HG03432 (cell line): ENCODE data around the gene PLAGL2.
"Not testable (repeated sequence)": the region's sequence is repeated elsewhere in the genome, so short reads cannot be mapped to it uniquely, and the experiment has no call there.

ENCODE experiments used
- ATAC-seq: cut with Tn5 transposase; IDR thresholded peaks from one replicate; pipeline ENCODE4 v1.9.1; 2021; ENCODE audit warnings: mild to moderate bottlenecking, moderate library complexity; ENCODE audit not compliant: unreplicated experiment

PLAGL2 gene

DNA sequence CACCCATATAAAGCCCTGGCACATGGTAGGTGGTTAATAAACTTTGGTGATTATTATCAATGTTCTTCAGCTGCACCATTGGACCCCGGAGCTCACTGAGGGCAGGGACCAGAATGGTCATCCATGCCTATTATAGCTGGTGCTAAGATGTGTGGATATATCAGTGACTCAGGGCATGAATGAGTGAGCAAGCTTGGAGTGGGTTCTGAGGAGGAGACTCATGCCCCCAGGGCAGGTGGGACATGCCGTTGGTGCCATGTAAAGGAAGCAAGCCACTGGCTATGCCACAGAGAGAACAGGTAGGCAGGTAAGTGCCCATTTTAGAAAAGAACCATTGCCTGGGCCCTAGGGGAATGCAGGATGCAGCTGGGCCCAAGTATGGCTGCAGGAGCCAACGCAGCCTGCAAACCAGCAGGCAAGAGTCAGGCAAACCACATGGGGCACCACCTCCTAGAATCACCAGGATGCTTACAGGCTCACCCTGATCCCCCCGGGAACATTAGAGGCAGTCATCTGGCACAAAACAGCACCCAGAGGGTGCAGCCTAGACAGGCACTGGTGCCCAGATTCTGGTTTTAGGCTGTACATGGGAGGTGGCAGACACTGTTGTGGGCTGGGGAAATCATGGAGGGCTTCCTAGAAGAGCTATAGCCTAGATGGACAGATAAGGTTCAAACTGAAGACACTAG is 23.5 kb downstream of the PLAGL2 start:
- no peak for ATAC-seq

DNA sequence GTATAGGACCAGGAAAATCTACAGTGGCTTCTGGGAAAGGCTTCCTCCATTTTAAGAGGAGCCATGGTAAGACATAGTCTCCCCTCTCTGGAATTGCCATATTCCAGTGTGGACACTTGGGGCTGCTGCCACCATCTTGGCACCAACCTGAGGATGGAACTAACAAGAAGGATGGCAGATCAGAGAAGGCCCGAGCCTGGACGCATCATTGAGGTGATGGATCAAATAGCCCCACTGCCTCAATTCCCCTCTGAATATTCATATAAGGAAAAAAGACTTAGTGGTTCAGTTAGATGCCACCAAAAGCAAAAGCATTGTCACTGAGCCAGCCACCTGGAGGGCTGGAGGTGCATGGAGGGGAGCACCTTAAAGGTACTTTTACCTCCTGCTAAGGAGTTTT is 25.9 kb downstream of the PLAGL2 start:
- no peak for ATAC-seq

DNA sequence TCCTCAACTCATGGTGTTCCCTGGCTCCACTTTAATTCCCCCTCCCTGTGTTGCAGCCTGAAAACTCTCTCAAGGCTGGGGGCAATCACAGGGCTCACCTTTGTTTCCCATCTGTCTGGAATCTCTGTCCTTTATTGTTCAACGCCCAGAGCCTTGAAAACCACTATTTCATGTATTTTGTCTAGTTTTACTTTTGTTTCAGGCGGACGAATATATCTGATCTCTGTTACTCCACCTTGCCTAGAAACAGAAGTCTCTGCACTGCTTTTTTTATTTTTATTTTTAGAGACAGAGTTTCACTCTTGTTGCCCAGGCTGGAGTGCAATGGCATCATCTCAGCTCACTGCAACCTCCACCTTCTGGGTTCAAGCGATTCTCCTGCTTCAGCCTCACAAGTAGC is 27.6 kb downstream of the PLAGL2 start:
- ATAC-seq, result no peak

DNA sequence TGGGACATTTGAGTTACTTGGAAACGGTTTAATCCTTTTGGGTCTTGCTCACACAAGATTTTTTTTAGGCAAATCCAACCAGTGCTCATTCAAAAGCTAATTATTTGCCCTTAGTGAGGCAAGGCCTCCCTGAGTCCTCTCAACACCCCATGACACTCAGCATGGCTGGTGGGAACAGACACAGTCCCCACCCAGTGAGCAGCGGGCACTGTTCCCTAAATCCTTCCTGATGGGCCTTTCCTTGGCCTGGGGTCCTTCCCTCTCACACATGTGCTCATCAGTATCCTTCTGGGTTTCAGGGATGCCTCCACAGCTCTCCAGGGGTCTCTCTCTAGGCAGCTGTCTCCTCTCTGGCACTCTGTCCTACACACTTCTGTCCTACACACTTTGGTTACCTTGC is 28.0 kb downstream of the PLAGL2 start:
- ATAC-seq, result no peak

DNA sequence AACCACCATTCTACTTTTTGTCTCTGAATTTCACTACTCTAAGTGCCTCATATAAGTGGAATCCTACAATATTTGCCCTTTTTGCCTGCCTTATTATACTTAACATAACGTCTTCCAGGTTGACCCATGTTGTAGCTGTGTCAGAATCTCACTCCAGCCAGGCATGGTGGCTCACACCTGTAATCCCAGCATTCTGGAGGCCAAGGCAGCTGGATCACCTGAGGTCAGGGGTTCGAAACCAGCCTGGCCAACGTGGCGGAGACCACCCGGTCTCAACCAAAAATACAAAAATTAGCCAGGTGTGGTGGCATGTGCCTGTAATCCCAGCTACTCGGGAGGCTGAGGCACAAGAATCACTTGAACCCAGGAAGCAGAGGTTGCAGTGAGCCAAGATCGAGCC is 29.8 kb downstream of the PLAGL2 start:
- not testable (repeated sequence) for ATAC-seq

DNA sequence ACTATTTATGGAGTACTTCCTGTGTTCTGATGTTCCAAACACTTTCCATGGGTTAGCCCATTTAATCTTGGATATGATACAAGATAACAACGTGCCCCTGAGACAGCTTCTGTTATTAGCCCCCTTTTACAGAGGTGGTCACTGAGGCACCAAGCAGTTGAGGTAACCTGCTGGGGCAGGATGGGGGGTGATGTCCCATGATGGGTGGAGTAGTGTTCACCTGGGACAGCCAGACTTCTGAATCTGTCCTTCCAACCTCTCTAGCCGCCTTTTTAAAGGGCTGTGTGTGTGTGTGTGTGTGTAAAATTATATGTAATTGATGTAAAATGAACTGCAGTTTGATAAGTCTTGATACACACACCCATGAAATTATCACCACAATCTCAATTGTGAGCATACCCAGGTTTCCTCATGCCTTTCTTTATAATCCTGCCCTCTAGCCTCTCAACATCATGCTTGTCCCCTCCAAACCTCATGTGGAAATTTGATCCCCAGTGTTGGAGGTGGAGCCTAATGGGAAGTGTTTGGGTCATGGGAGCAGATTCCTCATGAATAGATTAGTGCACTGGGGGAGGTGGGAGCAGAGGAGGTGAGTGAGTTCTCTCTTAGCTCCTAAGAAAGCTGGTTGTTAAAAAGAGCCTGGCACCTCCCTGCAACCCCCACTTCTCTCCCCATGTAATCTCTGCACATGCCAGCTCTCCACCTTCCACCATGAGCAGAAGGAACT is 39.2 kb downstream of the PLAGL2 start:
- ATAC-seq, result no peak

DNA sequence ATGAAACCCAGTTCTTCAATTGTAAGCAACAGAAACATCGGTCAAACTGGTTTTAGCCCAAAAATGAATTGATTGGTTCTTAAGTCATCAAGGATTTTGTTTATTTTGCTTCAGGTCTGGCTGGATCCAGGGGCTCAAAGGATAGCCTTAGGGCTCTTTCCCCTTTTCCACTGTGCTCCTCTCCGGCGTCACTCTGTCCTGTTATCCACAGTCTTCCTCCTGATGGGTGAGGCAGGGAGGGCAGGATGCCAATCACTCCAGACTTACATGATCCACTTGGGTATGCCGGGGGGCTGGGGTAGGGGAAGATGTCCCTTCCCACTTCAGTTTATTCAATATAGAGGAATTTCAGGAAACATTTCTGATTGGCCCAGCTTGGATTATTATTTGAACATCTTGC is 40.0 kb downstream of the PLAGL2 start:
- ATAC-seq, result no peak

DNA sequence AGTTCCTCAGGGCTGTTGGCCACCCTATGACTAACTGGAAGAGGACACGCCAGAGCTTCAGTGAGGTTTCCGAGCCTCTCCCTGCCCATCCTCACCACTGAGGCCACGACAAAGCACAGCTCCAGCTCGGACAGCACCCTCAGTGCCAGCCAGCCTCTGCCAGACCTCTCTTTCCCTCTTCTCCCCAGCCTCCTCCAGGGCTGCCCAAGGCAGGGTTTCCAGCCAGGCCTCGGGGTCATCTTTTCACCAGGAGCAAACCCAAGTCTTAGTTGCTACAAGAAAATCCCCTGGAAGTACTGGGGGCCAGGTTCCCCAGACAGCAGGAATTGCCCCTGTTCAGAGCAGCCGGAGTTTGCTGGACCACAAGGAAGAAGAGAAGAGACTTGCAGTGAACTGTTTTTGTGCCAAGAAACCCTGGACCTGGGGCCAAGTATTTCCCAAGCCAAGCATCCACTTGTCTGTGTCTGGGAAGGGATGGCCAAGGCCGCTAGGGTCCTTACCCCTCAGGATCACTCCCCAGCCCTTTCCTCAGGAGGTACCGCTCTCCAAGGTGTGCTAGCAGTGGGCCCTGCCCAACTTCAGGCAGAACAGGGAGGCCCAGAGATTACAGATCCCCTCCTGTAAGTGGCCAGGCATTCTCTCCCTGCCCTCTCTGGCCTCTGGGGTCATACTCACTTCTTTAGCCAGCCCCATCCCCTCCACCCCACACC is 41.6 kb downstream of the PLAGL2 start:
- no peak for ATAC-seq

DNA sequence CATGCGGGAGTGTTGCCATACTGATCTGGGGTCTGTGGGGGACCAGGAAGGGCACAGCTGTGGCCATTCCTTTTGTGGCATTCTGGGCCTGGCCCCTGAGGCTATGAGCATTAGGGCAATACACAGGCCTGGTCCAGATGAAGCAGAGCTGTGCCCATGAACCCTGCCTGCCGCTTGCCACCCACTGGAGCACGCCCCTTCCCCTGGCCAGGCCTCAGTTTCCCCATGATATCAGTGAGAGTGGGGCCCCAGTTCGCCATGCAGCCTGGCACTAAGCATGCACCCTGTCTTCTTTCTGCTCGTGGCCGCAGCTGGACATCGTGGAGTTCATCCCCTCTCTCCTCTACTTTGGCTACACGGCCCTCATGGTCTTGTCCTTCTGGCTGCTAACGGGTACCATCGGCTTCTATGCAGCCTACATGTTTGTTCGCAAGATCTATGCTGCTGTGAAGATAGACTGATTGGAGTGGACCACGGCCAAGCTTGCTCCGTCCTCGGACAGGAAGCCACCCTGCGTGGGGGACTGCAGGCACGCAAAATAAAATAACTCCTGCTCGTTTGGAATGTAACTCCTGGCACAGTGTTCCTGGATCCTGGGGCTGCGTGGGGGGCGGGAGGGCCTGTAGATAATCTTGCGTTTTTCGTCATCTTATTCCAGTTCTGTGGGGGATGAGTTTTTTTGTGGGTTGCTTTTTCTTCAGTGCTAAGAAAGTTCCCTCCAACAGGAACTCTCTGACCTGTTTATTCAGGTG is 42.4 kb downstream of the PLAGL2 start:
- no peak for ATAC-seq

DNA sequence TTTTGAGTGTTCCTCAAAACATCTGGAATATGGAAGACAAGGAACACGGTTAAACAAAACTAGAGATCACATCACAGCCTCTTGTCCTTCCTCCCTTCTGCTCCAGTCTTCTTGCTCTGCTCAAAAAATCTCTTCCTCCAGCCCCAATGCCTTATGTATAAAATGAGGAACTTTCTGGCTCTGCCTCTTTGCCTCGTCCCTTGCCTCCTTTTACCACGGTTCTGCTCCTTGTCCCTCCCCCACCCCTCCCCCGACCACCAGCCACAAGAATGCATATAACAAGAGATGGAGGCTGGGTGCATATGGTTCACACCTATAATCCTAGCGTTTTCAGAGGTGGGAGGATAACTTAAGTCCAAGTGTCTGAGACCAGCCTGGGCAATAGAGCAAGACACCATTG is 43.6 kb downstream of the PLAGL2 start:
- no peak for ATAC-seq

DNA sequence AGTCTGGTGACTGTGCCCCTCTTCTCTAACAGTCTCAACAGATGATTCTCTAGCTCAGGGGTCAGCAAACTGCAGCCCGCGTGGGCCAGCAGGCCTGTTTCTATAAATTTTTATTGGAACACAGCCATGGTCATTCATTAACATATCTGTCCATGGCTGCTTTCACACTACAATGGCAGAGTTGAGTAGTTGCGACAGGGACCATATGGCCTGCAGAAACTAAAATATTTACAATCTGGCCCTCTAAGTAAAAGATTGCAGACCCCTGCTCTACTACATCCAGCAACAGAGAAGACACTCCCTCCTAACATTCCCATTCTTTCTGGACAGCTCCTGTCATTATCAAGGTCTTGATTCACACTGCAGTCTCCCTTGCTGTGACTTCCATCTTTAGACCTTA is 45.2 kb downstream of the PLAGL2 start:
- ATAC-seq, result no peak

DNA sequence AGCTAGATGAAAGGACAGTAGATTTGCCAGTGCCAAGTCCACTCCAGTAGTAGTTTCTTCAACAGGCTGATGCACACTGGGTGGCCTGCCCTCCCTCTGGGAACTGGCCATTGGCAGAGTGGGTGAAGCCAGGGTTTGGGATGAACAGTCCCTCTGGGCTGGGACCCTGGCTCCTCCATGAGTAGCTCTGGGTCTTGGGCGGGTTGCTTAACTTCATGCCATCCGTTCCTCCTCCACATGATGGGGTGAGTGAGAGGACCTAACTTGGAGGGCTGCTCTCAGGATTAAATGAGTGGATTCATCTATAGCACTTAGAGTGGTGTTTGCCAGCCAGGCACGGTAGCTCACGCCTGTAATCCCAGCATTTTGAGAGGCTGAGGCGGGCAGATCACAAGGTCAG is 47.2 kb downstream of the PLAGL2 start:
- ATAC-seq, result no peak

DNA sequence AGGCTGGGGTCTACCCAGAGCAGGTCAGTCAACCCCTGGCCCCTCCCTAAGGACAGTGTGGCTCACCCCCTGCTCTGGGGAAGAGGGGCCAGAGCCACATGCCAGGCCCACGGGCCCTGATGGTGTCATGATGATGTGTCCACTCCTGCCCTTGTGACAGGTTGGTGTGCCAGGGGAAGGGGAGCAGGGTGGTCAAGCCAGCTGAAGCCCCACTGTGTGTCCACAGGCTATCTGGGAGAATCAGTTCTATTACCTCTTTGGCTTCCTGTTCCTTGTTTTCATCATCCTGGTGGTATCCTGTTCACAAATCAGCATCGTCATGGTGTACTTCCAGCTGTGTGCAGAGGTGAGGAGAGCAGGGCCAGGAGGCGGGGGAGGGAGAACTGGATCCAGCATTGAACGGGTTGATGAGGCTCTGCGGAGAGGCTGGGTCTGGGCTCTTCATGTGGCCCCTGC is 47.7 kb downstream of the PLAGL2 start:
- ATAC-seq, result no peak

DNA sequence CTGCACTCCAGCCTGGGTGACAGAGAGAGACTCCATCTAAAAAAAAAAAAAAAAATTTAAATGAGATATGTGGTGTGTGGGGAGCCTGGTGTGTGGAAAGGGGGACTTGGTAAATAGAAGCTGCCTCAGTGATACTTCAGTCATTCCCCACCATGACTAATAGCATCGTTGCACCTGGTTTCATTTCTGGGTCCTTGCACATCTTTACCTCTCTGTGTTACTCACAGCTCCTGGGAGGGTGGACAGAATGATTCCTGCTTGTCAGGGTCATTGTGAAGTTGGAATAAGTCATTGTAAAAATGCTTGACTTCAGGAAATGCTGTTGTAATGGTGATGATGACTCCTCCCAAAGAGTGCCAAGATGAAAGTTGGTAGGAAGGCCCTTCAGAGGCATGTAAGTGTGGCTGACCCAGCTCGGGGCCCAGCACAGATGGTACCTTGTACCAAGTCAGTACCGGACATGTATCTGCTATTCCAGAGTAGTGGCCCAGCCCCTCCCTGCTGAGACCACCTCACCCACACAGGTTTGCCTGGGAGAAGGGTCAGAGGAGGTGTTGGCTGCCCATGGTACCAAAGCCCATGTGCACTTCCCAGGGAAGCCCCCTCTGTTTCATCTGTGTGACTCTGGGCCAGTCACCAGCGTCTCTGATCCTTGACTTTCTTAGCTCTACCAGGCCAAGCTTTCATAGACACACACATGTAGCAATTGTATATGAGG is 48.4 kb downstream of the PLAGL2 start:
- ATAC-seq, result no peak

DNA sequence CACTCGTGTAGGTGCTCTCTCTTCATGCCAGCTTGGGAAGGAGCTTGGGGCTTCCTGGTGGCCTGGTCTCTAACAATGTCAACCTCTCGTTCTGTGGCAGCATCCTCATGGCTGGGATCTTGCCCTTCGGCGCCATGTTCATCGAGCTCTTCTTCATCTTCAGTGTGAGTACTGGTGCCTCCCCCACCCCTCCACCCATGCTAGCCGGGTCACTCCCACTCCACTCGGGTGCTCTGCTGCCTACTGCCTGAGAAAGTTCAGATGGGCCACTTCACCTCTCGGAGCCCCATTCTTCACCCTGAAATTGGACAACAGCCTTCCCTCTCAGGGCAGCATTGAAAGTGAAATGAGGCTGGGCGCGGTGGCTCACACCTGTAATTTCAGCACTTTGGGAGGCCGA is 49.2 kb downstream of the PLAGL2 start:
- no peak for ATAC-seq

DNA sequence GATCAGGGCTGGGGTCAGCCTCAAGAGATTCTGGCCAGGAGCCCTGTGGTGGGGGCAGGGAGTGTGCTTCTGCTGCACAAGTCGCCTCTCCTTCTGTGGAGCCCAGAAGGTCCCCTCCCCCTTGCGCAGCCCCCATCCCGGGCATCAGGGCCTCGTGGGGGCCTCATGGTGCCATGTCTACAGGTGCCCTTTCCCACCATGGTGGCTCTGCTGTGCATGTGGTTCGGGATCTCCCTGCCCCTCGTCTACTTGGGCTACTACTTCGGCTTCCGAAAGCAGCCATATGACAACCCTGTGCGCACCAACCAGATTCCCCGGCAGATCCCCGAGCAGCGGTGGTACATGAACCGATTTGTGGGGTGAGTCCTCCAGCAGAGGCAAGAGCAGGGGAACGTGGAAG is 49.9 kb downstream of the PLAGL2 start:
- ATAC-seq, result no peak

DNA sequence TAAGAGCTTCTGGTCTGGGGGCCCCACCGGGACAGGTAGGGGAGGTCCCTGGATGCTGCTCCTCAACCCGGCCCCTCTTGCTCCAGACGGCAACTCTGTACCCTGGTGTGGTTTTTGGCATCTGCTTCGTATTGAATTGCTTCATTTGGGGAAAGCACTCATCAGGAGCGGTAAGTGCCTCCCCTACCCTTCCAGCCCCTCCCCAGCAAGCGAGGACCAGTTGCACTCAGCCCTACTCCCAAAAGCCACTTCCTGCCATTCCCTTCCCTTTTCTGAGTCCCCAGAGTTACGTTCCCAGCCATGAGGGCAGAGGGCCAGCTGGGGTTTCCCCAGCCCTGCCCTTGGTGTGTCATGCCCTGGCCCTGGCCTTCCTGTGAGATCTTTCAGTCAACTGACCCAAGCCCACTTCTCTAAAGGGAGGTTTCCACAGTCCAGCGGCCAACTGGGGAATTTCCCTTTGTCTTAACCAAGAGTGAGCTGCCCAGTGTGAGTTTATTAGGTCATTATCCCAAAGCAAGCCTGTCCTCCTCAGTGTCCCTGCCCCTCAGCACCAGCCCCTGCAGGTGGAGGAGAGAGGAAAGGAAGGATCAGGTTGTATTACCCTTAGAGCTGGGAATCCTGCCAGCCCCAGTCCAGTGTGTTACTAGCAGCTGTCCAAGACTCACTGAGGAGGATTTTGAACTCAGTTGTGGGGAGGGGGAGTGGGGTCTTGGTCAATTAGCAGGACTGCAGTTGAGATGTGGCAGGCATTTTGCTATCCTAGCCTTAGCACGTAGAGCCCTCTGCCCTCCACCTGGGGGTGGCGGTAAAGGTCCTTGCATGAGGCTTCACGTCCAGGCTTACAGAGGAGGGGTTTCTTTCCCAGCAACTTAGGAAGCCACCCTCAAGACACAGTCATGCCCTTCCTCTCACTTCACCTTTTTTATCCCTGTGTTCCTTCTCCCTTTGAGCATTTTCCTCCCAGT is 52.2 kb downstream of the PLAGL2 start:
- ATAC-seq, result peak; percentile 47

DNA sequence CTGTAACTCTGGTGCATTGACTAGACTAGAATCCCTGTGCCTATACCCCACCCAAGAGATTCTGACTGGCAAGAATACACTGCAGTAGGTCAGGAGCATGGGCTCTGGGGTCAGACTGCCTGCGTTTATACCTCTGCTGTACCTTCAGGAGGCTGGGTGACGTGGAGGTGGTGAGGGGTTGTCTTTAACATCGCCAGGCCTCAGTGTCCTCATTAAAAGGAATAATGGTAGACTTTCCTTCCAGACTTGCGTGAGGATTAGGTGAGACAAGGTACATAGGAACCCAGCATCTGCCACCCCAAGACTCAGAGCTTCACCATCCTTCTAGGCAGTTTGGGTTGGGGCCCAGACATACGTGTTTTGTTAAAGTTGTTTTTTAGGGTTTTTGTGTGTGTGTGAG is 53.8 kb downstream of the PLAGL2 start:
- ATAC-seq, result no peak

DNA sequence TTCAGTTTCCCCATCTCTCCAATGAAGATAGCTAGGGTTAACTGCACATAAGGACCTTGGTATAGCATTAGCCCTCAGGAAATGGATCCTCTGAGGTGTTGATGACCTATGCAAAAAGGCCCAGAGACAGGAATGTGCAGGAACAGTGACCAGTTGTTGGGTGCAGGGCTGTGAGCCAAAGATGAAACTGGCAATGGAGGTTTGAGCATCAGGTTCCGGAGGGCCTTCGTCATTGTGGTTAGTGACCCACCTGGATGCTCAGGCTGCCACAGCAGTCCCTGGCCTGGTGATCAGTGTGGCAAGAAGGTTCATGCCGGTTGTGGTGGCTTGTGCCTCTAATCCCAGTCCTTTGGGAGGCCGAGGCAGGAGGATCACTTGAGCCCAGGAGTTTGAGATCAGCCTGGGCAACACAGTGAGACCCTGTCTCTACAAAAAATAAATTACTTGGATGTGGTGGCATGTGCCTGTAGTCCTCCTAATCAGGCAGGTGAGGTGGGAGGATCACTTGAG is 54.3 kb downstream of the PLAGL2 start:
- ATAC-seq, result no peak
